ENCODE results near the gene PTPRS.

The PTPRS gene

DNA sequence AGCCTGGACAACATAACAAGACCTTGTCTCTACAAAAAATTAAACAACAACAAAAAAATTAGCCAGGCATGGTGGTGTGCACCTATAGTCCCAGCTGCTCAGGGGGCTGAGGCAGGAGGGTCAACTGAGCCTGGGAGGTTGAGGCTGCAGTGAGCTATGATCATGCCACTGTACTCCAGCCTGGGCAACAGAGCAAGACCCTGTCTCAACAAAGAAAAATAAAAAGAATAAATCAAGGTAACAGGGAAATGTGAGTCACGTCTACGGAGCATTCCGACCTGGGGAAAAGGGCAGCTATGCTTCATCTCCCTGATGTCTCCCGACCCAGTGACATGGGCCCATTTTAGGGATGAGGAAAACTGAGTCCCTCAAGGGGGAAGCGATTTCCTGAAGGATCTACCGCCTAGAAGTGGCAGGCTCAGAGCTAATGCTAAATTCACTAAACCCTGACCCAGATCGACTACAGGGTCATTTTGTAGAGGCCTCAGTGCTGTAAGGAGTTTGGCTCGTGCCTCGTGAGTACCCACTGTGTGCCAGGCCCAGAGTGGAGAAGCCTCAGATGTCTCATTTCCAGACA, 19.5 kb downstream of the PTPRS start:
- Histone ChIP-seq H3K9ac (ENCODE audit: low read length) (no peak overlapping the region), H3K27ac (ENCODE audit: low read length) (no peak overlapping the region), H3K27me3 (replicated peaks; ENCODE audit: insufficient read depth, low read length) (peaks cover 96% of the 10 kb centered on the region), H3K36me3 (replicated peaks; ENCODE audit: insufficient read depth, low read length) (no peaks in the 10 kb centered on the region), H3F3A (ENCODE audit: insufficient read depth, low read length) (no peaks in the 10 kb centered on the region), H4K20me1 (ENCODE audit: insufficient read depth, low read length) (no peaks in the 10 kb centered on the region; the same call in 1 of the 2 replicates), H3K9me2 (replicated peaks; ENCODE audit: insufficient read depth, low read length) (no peaks in the 10 kb centered on the region), H2AFZ (ENCODE audit: low read length) (no peak overlapping the region), H3K4me3 (ENCODE audit: low read length) (no peak overlapping the region), H3K4me1 (ENCODE audit: low read length) (no peaks in the 10 kb centered on the region), H3K9me3 (replicated peaks; ENCODE audit: insufficient read depth, low read length) (no peaks in the 10 kb centered on the region), H3K79me2 (ENCODE audit: low read length) (no peaks in the 10 kb centered on the region), H3K4me2 (ENCODE audit: low read depth, low read length) (no peak overlapping the region)
- DNase-seq = no peak
- TF ChIP-seq, protein P1, sequence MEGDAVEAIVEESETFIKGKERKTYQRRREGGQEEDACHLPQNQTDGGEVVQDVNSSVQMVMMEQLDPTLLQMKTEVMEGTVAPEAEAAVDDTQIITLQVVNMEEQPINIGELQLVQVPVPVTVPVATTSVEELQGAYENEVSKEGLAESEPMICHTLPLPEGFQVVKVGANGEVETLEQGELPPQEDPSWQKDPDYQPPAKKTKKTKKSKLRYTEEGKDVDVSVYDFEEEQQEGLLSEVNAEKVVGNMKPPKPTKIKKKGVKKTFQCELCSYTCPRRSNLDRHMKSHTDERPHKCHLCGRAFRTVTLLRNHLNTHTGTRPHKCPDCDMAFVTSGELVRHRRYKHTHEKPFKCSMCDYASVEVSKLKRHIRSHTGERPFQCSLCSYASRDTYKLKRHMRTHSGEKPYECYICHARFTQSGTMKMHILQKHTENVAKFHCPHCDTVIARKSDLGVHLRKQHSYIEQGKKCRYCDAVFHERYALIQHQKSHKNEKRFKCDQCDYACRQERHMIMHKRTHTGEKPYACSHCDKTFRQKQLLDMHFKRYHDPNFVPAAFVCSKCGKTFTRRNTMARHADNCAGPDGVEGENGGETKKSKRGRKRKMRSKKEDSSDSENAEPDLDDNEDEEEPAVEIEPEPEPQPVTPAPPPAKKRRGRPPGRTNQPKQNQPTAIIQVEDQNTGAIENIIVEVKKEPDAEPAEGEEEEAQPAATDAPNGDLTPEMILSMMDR (IDR thresholded peaks at IDR 0.05; ENCODE audit: low read length) = no peak

DNA sequence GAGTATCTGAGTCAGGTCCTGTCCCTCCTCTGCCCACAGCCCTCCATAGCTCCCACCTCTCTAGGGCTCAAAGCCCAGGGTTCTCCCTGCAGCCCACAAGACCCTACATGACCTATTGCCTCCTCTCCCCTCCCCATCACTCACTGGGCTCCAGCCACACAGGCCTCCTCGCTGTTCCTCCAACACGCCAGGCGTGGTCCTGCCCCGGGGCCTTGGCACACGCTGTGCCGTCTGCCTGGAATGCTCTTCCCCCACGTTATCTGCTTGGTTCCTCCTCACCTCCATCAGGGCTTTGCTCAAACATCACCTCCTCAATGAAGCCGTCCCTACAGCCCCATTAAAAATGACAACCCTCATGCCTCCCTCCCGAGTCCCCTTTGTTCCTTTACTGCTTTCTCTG, 21.1 kb downstream of the PTPRS start:
- no peak overlapping the region for H3K4me3 ChIP-seq (ENCODE audit: low read length)
- no peak for DNase-seq
- H3F3A ChIP-seq (ENCODE audit: insufficient read depth, low read length) = no peaks in the 10 kb centered on the region
- H3K4me2 ChIP-seq (ENCODE audit: low read depth, low read length) = no peak overlapping the region
- H2AFZ ChIP-seq (ENCODE audit: low read length) = no peak overlapping the region
- TF ChIP-seq EZH2 (optimal IDR thresholded peaks at IDR 0.05; ENCODE audit: low read depth, low read length) (no peak), EZH2phosphoT487 (IDR thresholded peaks at IDR 0.05; ENCODE audit: low read length) (no peak)
- no peaks in the 10 kb centered on the region for H3K9me2 ChIP-seq (replicated peaks; ENCODE audit: insufficient read depth, low read length)
- H3K4me1 ChIP-seq (ENCODE audit: low read length) = no peaks in the 10 kb centered on the region
- H3K9ac ChIP-seq (ENCODE audit: low read length) = no peak overlapping the region
- no peak overlapping the region for H3K27ac ChIP-seq (ENCODE audit: low read length)
- no peaks in the 10 kb centered on the region for H3K79me2 ChIP-seq (ENCODE audit: low read length)
- no peaks in the 10 kb centered on the region for H3K36me3 ChIP-seq (replicated peaks; ENCODE audit: insufficient read depth, low read length)
- H3K27me3 ChIP-seq (replicated peaks; ENCODE audit: insufficient read depth, low read length) = peaks cover 96% of the 10 kb centered on the region
- no peaks in the 10 kb centered on the region for H3K9me3 ChIP-seq (replicated peaks; ENCODE audit: insufficient read depth, low read length)
- H4K20me1 ChIP-seq (ENCODE audit: insufficient read depth, low read length) = no peaks in the 10 kb centered on the region

DNA sequence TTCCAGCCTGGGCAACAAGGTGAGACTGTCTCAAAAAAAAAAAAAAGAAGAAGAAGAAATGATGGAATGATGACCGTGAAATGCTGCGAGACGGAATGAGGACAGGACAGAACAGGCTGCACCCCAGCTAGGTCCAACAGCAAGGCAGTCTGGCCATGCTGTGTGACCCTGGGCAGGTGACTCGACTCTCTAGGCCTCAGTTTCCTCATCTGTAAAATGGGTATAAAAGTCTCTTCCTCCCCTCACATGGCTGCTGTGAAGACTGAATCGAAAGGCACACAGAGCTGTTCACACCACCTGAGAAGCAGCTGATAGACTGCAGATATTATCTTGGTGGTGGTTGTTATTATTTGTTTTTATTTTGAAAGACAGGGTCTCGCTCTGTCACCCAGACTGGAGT, 22.3 kb downstream of the PTPRS start:
- Histone ChIP-seq H4K20me1 (ENCODE audit: insufficient read depth, low read length) (no peaks in the 10 kb centered on the region), H3K36me3 (replicated peaks; ENCODE audit: insufficient read depth, low read length) (no peaks in the 10 kb centered on the region), H3K27me3 (replicated peaks; ENCODE audit: insufficient read depth, low read length) (peaks cover 99% of the 10 kb centered on the region), H3F3A (ENCODE audit: insufficient read depth, low read length) (no peaks in the 10 kb centered on the region), H3K4me3 (ENCODE audit: low read length) (no peak overlapping the region), H3K9ac (ENCODE audit: low read length) (no peak overlapping the region), H3K27ac (ENCODE audit: low read length) (no peak overlapping the region), H3K4me1 (ENCODE audit: low read length) (no peaks in the 10 kb centered on the region), H3K9me2 (replicated peaks; ENCODE audit: insufficient read depth, low read length) (no peaks in the 10 kb centered on the region), H2AFZ (ENCODE audit: low read length) (no peak overlapping the region), H3K9me3 (replicated peaks; ENCODE audit: insufficient read depth, low read length) (no peaks in the 10 kb centered on the region), H3K79me2 (ENCODE audit: low read length) (no peaks in the 10 kb centered on the region), H3K4me2 (ENCODE audit: low read depth, low read length) (no peak overlapping the region)
- no peak for DNase-seq
- no peak for TF ChIP-seq EZH2phosphoT487 (IDR thresholded peaks at IDR 0.05; ENCODE audit: low read length)
- TF ChIP-seq EZH2 (optimal IDR thresholded peaks at IDR 0.05; ENCODE audit: low read depth, low read length) = no peak
- TF ChIP-seq, protein P1 (IDR thresholded peaks at IDR 0.05; ENCODE audit: low read length) = no peak

DNA sequence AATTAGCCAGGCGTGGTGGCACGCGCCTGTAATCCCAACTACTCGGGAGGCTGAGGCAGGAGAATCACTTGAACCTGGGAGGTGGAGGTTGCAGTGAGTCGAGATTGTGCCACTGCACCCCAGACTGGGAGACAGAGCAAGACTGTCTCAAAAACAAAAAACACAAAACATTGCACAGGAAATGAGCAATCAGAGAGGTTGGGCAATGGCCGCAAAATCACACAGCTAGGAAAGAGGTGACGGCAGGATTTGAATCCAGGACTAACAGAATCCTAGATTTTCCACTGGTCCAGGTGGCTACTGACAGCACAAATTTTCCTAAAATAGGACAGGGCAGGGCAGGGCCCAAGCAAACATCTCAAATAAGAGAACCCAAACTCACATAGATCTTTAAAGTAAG, 23.3 kb downstream of the PTPRS start:
- Histone ChIP-seq H3F3A (ENCODE audit: insufficient read depth, low read length) (no peaks in the 10 kb centered on the region), H3K36me3 (replicated peaks; ENCODE audit: insufficient read depth, low read length) (no peaks in the 10 kb centered on the region), H3K9me2 (replicated peaks; ENCODE audit: insufficient read depth, low read length) (no peaks in the 10 kb centered on the region), H3K27ac (ENCODE audit: low read length) (no peak overlapping the region), H3K9me3 (replicated peaks; ENCODE audit: insufficient read depth, low read length) (no peaks in the 10 kb centered on the region), H3K27me3 (replicated peaks; ENCODE audit: insufficient read depth, low read length) (peaks cover 100% of the 10 kb centered on the region), H3K9ac (ENCODE audit: low read length) (no peak overlapping the region), H4K20me1 (ENCODE audit: insufficient read depth, low read length) (no peaks in the 10 kb centered on the region), H3K4me1 (ENCODE audit: low read length) (no peaks in the 10 kb centered on the region), H3K4me2 (ENCODE audit: low read depth, low read length) (no peak overlapping the region), H2AFZ (ENCODE audit: low read length) (no peak overlapping the region), H3K4me3 (ENCODE audit: low read length) (no peak overlapping the region), H3K79me2 (ENCODE audit: low read length) (no peaks in the 10 kb centered on the region)
- DNase-seq = no peak
- TF ChIP-seq EZH2phosphoT487 (IDR thresholded peaks at IDR 0.05; ENCODE audit: low read length) (no peak), EZH2 (optimal IDR thresholded peaks at IDR 0.05; ENCODE audit: low read depth, low read length) (no peak)
- TF ChIP-seq, protein P1 (IDR thresholded peaks at IDR 0.05; ENCODE audit: low read length) = no peak

All from MM.1S (cell line).